HepG2 (cell line): ENCODE measurements around the gene CXCR5. TPM values are rescaled to one million over a fixed set of nuclear protein-coding genes. Genes with fewer than 3 reads are reported as not detected.

ENCODE experiments used
- ATAC-seq: fragments of 200-7000 bp; cut with Tn5 transposase; 3 replicates; pipeline ENCODE4 v1.9.1; 2020; ENCODE audit warnings: mild to moderate bottlenecking, moderate library complexity
- BruUV-seq: library from RNA; stranded (reverse); fragments of 400-500 nt; replicated peaks from 2 replicates; lab custom pipeline; 2021; lab: Mats Ljungman, UMichigan
- CTCF ChIA-PET: fragments of 300-600 bp; formaldehyde crosslinking; extraction: SDS; loops from one replicate; lab custom pipeline; 2021; ENCODE audit warnings: low total read pairs, inconsistent platforms, low intra/inter-chr PET ratio; lab: Yijun Ruan, JAX
- POLR2A ChIA-PET: fragments of 350-600 bp; sonication (Branson Sonifier 250); formaldehyde crosslinking; loops from one replicate; lab custom pipeline; 2020; ENCODE audit warnings: antibody characterized with exemption, inconsistent platforms; lab: Yijun Ruan, JAX
- DNase-seq: peaks from one replicate; pipeline ENCODE4 v3.0.0-alpha.2; 2015; ENCODE audit warnings: low spot score
- FAIRE-seq: peaks from 3 replicates; lab custom pipeline; 2011; peaks lifted over from hg19 to GRCh38; lab: Jason Lieb, UNC
- H2AFZ ChIP-seq: one replicate; pipeline ENCODE4 v1.6.1; 2011; ENCODE audit warnings: low read length, inconsistent platforms
- H3K27ac ChIP-seq: fragments of 300-600 bp; 3 replicates; pipeline ENCODE4 v1.8.0; 2011; ENCODE audit warnings: mixed run types, mild to moderate bottlenecking, mixed read lengths, low read length, inconsistent platforms; ENCODE audit not compliant: insufficient read depth; ENCODE audit errors: extremely low read length
- H3K27me3 ChIP-seq, 2 experiments: fragments of 200-600 bp in 1 of 2; 2 replicates in 1 of 2; 3 replicates in 1 of 2; pipeline versions ENCODE4 v1.6.0 to v1.8.0; 2011; ENCODE audit warnings: low read length in 2 of 2, mild to moderate bottlenecking in 2 of 2, moderate library complexity in 2 of 2, inconsistent platforms in 1 of 2; ENCODE audit not compliant: insufficient read depth in 2 of 2, control insufficient read depth in 1 of 2
- H3K36me3 ChIP-seq, 2 experiments: fragments of 200-600 bp in 1 of 2; replicated peaks in 1 of 2; 2 replicates in 1 of 2; 3 replicates in 1 of 2; pipeline versions ENCODE4 v1.5.1 to v1.8.0; 2011; ENCODE audit warnings: low read length in 2 of 2, inconsistent platforms in 1 of 2; ENCODE audit not compliant: insufficient read depth in 2 of 2, control insufficient read depth in 1 of 2
- H3K4me1 ChIP-seq: 2 replicates; pipeline ENCODE4 v1.5.1; 2012; ENCODE audit warnings: low read length, inconsistent platforms; ENCODE audit not compliant: insufficient read depth
- H3K4me2 ChIP-seq: 2 replicates; pipeline ENCODE4 v1.6.0; 2011; ENCODE audit warnings: low read depth, low read length, inconsistent platforms
- H3K4me3 ChIP-seq, 3 experiments: fragments of 200-600 bp in 1 of 3; sonication (generic), shearing (Covaris generic) in 1 of 3; replicated peaks in 1 of 3; 2 replicates each; pipeline ENCODE4 v1.5.1; 2011 to 2016; ENCODE audit warnings: low read length in 3 of 3, inconsistent platforms in 2 of 3, low read depth in 2 of 3, mild to moderate bottlenecking in 2 of 3, control low read depth in 1 of 3, mixed read lengths in 1 of 3; ENCODE audit not compliant: insufficient read depth in 1 of 3
- H3K79me2 ChIP-seq: one replicate; pipeline ENCODE4 v1.6.1; 2011; ENCODE audit warnings: low read length, inconsistent platforms; ENCODE audit not compliant: insufficient read depth
- H3K9ac ChIP-seq: 2 replicates; pipeline ENCODE4 v1.6.0; 2011; ENCODE audit warnings: mild to moderate bottlenecking, low read depth, low read length, inconsistent platforms; ENCODE audit not compliant: insufficient read depth
- H3K9me3 ChIP-seq: 2 replicates; pipeline ENCODE4 v1.5.1; 2012; ENCODE audit warnings: mild to moderate bottlenecking, low read length
- H4K20me1 ChIP-seq: 2 replicates; pipeline ENCODE4 v1.6.0; 2011; ENCODE audit warnings: inconsistent platforms, mild to moderate bottlenecking, low read length, moderate library complexity; ENCODE audit not compliant: insufficient read depth
- ATF3 ChIP-seq: sonication (generic); formaldehyde crosslinking; IDR thresholded peaks from 2 replicates; pipeline ENCODE4 v1.4.0; 2020; ENCODE audit warnings: missing genetic modification reagents
- CBX2 ChIP-seq, 2 experiments: fragments of 200-600 bp in 1 of 2; sonication (generic); formaldehyde crosslinking in 1 of 2; IDR thresholded peaks; 2 replicates each; pipeline versions ENCODE4 v1.7.0 to v1.8.1; 2018 to 2022; ENCODE audit warnings: low read depth in 2 of 2, low read length in 1 of 2, mild to moderate bottlenecking in 1 of 2, missing genetic modification reagents in 1 of 2
- CBX5 ChIP-seq: sonication (generic); formaldehyde crosslinking; IDR thresholded peaks from 2 replicates; pipeline ENCODE4 v1.4.0; 2020; ENCODE audit warnings: missing genetic modification reagents, borderline replicate concordance
- FOXM1 ChIP-seq: sonication (generic); formaldehyde crosslinking; IDR thresholded peaks from 2 replicates; pipeline ENCODE4 v1.5.0; 2020; ENCODE audit warnings: missing genetic modification reagents
- HOXA7 ChIP-seq: sonication (generic); formaldehyde crosslinking; IDR thresholded peaks from 2 replicates; pipeline ENCODE4 v1.8.1; 2022; ENCODE audit warnings: mild to moderate bottlenecking, missing genetic modification reagents, moderate library complexity
- MEIS1 ChIP-seq: sonication (generic); formaldehyde crosslinking; IDR thresholded peaks from 2 replicates; pipeline ENCODE4 v1.9.0; 2021; ENCODE audit warnings: mild to moderate bottlenecking, missing genetic modification reagents, moderate library complexity, borderline replicate concordance
- RBFOX2 ChIP-seq: fragments of 200-400 bp; formaldehyde crosslinking; IDR thresholded peaks from 2 replicates; pipeline ENCODE4 v1.6.1; 2017; ENCODE audit warnings: low read depth, mild to moderate bottlenecking, low read length
- RFX5 ChIP-seq: IDR thresholded peaks from 2 replicates; pipeline ENCODE4 v1.6.1; 2011; ENCODE audit warnings: low read depth, low read length, improper control_type of control experiment
- SETDB1 ChIP-seq: sonication (generic); formaldehyde crosslinking; IDR thresholded peaks from 2 replicates; pipeline ENCODE4 v1.5.1; 2020; ENCODE audit warnings: missing genetic modification reagents, mild to moderate bottlenecking, borderline replicate concordance
- SRSF1 ChIP-seq: fragments of 200-400 bp; formaldehyde crosslinking; optimal IDR thresholded peaks from 2 replicates; pipeline ENCODE3; 2017; ENCODE audit warnings: mild to moderate bottlenecking, low read depth, low read length, moderate library complexity
- TSC22D2 ChIP-seq: sonication (generic); formaldehyde crosslinking; IDR thresholded peaks from 2 replicates; pipeline ENCODE4 v1.5.1; 2020; ENCODE audit warnings: missing genetic modification reagents, mild to moderate bottlenecking, borderline replicate concordance
- ZIK1 ChIP-seq: sonication (generic); formaldehyde crosslinking; IDR thresholded peaks from 2 replicates; pipeline ENCODE4 v1.5.0; 2020; ENCODE audit warnings: mild to moderate bottlenecking, low read depth, missing genetic modification reagents, borderline replicate concordance
- ZNF263 ChIP-seq: sonication (generic); formaldehyde crosslinking; IDR thresholded peaks from 2 replicates; pipeline ENCODE4 v1.4.0; 2020; ENCODE audit warnings: missing genetic modification reagents
- ZNF460 ChIP-seq: sonication (generic); formaldehyde crosslinking; IDR thresholded peaks from 2 replicates; pipeline ENCODE4 v1.5.1; 2020; ENCODE audit warnings: missing genetic modification reagents, mild to moderate bottlenecking, borderline replicate concordance
- ZNF501 ChIP-seq: sonication (generic); formaldehyde crosslinking; IDR thresholded peaks from 2 replicates; pipeline ENCODE4 v1.5.1; 2020; ENCODE audit warnings: mild to moderate bottlenecking, moderate library complexity, missing genetic modification reagents
- ZNF549 ChIP-seq: sonication (generic); formaldehyde crosslinking; IDR thresholded peaks from 2 replicates; pipeline ENCODE4 v1.5.0; 2020; ENCODE audit warnings: missing genetic modification reagents
- whole genome bisulfite sequencing: methylation state at CpG from one replicate; pipeline ENCODE4 v1.1.6; 2017; ENCODE audit warnings: low lambda C conversion rate; 5-methylcytosine and 5-hydroxymethylcytosine counted together
- in situ Hi-C: cut with HindIII; loops from 2 replicates; pipeline ENCODE4 v1.10.0; 2017; ENCODE audit warnings: low pct_unique_long_range_greater_than_20kb; ENCODE audit not compliant: extremely low pct_ligation_motif_present
- intact Hi-C: fragments of 100-400 bp; cut with micrococcal nuclease; formaldehyde crosslinking; loops from one replicate; pipeline ENCODE4 v1.10.0; 2022; ENCODE audit not compliant: unreplicated experiment
- polyA plus RNA-seq, 8 experiments: library from polyadenylated mRNA; depleted of rRNA in 3 of 8; stranded (reverse) in 7 of 8; unstranded in 1 of 8; fragments of >200 nt; fragmentation: Illumina TruSeq in 4 of 8; extraction: Trizol in 4 of 8; gene quantifications; 2 replicates each; pipeline versions ENCODE4 v1.2.1 to v1.2.3, GENCODE V29; 2011 to 2016; ENCODE audit warnings: low read depth in 4 of 8, missing spikeins in 1 of 8, mixed read lengths in 1 of 8; ENCODE audit not compliant: insufficient read depth in 1 of 8
- total RNA-seq, 5 experiments: library from RNA; depleted of rRNA; stranded (reverse); fragments of >200 nt; fragmentation: Illumina TruSeq; extraction: Trizol; gene quantifications; 2 replicates each; pipeline ENCODE4 v1.2.3, GENCODE V29; 2016; ENCODE audit warnings: low read depth in 1 of 5

CXCR5 gene
- total and polyA plus RNA-seq, 2 of the 13 experiments (the other 11 are each of a cell fraction or from before 2014, with no cell fraction given), result not detected

GRCh38 chr11:118902336-118903203, 18.9 kb downstream of the CXCR5 start:
- H3K79me2 ChIP-seq, result no peaks in the 10 kb centered on the region
- ChIA-PET CTCF (interaction anchor here (1.0 kb wide), 1 partner anchor 27 kb away, joined by 4 read pairs; no protein-coding TSS in a partner anchor), POLR2A (no interaction called here)
- H3K9me3 ChIP-seq, result no peaks in the 10 kb centered on the region
- no peaks in the 10 kb centered on the region for H3K27me3 ChIP-seq
- no TSS peak for BruUV-seq
- H3K27ac ChIP-seq, result no peak overlapping the region
- H3K9ac ChIP-seq, result no peak overlapping the region
- no peak for FAIRE-seq
- ATAC-seq, result no peak
- in situ Hi-C loops (no loop called here), intact Hi-C loops (no loop called here)
- WGBS, result 95% methylated on average over 24 of the region's 37 CpGs
- TF ChIP-seq RBFOX2, result peak; percentile 41
- no peak for TF ChIP-seq ZNF549 (CRISPR knock-in tag)
- H3K4me1 ChIP-seq, result peaks cover 3% of the 10 kb centered on the region; the same call in 1 of the 2 replicates
- no peaks in the 10 kb centered on the region for H4K20me1 ChIP-seq
- no peak overlapping the region for H3K4me3 ChIP-seq
- peaks cover 25 to 43% of the 10 kb centered on the region in 2 experiments; a peak in 4 of 5 replicates for H3K36me3 ChIP-seq
- no peak overlapping the region for H2AFZ ChIP-seq
- DNase-seq, result no peak
- H3K4me2 ChIP-seq, result no peak overlapping the region

GRCh38 chr11:118903204-118904015, 19.7 kb downstream of the CXCR5 start:
- H2AFZ ChIP-seq, result no peak overlapping the region
- POLR2A ChIA-PET, result no interaction called here
- no peaks in the 10 kb centered on the region for H3K27me3 ChIP-seq
- no peak overlapping the region for H3K27ac ChIP-seq
- H3K79me2 ChIP-seq, result no peaks in the 10 kb centered on the region
- H3K4me2 ChIP-seq, result no peak overlapping the region
- ATAC-seq (no peak), FAIRE-seq (no peak), DNase-seq (no peak)
- CTCF ChIA-PET, result interaction anchor here (9.1 kb wide), 1 partner anchor 24 kb away, joined by 188 read pairs; the partner anchor contains the start of gene BCL9L
- 94% methylated on average over 5 of the region's 21 CpGs for WGBS
- no peaks in the 10 kb centered on the region for H3K9me3 ChIP-seq
- peaks cover 25 to 49% of the 10 kb centered on the region in 2 experiments; a peak in 4 of 5 replicates for H3K36me3 ChIP-seq
- BruUV-seq, result no TSS peak
- intact Hi-C loops (no loop called here), in situ Hi-C loops (no loop called here)
- no peaks in the 10 kb centered on the region for H4K20me1 ChIP-seq
- H3K4me3 ChIP-seq, result no peak overlapping the region
- H3K9ac ChIP-seq, result no peak overlapping the region
- peaks cover 12% of the 10 kb centered on the region for H3K4me1 ChIP-seq
- TF ChIP-seq SETDB1 (no peak), FOXM1 (no peak), ZNF501 (no peak), TSC22D2 (CRISPR knock-in tag) (no peak), SRSF1 (no peak), HOXA7 (no peak), MEIS1 (no peak), ZNF460 (CRISPR knock-in tag) (no peak), ATF3 (no peak), ZNF263 (CRISPR knock-in tag) (no peak), RFX5 (no peak), CBX5 (CRISPR knock-in tag) (no peak), ZIK1 (no peak), CBX2 (IDR thresholded peaks at IDR 0.05; ENCODE audit: low read depth, low read length) (no peak), CBX2 (CRISPR knock-in tag; IDR thresholded peaks at IDR 0.05; ENCODE audit: low read depth) (no peak)
